HG03025 (cell line): ENCODE results near the gene ARHGAP19.

Experiments
- ATAC-seq: cut with Tn5 transposase; IDR thresholded peaks from one replicate; pipeline ENCODE4 v1.9.1; 2021; ENCODE audit warnings: mild to moderate bottlenecking, moderate library complexity; ENCODE audit not compliant: unreplicated experiment, low FRiP score

Gene ARHGAP19

DNA sequence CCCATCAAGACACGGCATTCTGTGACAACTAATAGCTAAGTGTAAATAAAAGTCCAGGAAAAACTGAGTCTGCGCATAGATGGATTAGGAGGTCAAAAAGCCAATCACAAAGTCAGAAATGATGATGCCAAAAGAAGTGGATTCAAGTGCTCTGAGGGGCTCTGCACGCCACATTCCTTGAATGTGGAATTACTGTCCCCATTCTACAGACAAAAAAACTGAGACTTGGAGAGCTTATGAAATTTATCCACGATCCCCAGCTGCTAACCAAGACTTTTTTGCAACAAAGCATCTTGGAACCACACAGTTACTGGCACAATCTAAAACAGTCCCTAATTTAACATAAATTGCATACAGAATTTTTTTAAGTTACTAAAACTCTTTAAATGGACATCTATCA is 57.1 kb downstream of the ARHGAP19 start:
- ATAC-seq = no peak

DNA sequence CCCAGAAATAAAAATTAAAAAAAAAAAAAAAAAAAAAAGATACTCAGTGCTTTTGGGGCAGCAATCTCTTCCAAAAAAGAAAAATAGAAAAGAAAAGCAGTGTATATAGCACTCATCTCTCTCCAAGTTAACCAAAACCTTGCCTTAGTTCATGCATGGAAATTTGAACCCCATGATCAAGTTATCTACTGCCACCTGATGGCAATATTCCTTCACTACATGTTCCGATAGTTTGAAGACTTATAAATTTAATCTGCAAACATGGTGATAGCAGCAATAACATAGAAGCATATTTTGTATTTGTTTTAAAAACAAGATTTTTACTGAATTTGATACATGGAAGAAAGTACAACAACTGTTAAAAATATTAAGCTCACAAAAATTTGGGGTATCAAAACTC is 58.0 kb downstream of the ARHGAP19 start:
- no peak for ATAC-seq

- ATAC-seq = no peak
Observed at GRCh38 chr10:97230146-97230545, 62.3 kb downstream of the ARHGAP19 start.

DNA sequence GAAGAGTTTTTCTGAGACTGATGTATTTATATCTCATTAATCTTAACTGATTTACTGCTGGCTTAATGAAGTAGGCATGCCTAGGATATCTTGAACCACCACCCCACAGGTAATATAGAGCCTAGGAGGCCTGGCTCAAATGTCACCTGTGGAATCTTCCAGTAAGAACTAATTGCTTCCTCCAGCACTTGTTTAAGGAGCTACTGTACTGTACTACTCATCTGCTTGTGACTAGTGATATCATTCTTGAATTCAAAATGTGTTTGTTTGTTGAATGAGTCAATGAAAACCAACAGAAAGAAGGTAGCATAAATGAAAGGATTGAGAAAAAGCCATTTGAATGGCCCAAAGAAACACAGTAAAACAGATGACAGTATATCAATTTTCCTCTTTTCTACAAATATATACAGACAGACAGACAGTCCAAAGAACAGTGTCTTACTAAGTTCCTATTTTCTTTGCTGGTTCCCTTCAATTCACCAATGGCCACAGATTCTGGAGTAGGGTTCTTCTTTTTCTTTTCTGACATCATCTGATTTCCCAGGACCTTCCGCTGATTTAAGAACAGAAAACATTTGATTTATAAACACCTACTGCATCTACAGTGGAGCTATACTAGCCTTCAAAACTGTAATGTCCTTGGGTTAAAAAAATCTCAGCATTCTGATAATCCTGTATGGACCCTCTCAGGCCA is 63.0 kb downstream of the ARHGAP19 start:
- no peak for ATAC-seq

- ATAC-seq = no peak
Observed at GRCh38 chr10:97228775-97229157, 63.7 kb downstream of the ARHGAP19 start.

DNA sequence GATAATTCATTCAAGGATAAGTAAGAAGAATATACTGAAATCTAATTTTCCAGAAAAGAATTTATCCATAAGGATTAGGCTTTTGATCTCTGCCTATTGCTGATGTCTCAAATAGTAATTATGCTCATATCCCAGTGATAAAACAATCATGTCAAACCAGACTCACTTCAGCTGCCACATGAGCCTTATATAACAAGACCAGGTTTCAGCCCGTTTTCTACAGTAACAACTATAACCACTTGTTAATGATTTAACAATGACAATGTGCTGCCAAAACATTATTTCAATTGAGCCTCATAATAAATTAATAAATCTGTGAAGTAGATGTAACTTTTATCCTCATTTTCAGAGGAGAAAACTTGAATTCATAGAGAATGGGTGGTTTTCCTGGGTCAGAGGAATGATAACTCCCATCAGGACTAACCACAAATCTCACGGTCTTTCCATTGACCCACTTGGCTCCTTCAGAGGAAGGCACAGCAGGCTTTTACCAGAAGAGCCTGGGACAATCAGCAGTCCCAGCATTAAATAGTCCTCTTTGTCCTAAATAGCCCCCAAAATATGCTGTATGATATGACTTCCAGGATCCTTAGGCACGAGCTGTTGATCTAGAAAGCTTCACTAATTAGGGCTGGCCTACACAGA is 64.2 kb downstream of the ARHGAP19 start:
- ATAC-seq = no peak

DNA sequence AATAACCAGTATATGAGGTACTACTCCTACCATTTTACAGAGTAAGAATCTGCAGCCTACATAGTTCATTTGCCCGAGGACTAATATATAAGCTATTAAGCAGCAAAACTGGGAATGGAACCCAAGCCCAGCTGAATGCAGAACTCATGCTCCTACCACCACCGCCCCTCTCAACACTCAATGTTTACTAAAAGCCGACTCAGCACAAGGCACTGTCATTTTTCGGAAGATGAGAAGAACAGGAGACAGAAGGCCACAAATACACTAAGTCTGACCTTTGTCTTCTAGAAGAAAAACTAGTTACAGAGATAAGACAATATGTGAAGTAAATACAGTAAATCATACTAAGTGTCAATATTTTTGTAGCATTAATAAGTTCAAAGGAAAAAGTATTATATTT is 66.0 kb downstream of the ARHGAP19 start:
- no peak for ATAC-seq

DNA sequence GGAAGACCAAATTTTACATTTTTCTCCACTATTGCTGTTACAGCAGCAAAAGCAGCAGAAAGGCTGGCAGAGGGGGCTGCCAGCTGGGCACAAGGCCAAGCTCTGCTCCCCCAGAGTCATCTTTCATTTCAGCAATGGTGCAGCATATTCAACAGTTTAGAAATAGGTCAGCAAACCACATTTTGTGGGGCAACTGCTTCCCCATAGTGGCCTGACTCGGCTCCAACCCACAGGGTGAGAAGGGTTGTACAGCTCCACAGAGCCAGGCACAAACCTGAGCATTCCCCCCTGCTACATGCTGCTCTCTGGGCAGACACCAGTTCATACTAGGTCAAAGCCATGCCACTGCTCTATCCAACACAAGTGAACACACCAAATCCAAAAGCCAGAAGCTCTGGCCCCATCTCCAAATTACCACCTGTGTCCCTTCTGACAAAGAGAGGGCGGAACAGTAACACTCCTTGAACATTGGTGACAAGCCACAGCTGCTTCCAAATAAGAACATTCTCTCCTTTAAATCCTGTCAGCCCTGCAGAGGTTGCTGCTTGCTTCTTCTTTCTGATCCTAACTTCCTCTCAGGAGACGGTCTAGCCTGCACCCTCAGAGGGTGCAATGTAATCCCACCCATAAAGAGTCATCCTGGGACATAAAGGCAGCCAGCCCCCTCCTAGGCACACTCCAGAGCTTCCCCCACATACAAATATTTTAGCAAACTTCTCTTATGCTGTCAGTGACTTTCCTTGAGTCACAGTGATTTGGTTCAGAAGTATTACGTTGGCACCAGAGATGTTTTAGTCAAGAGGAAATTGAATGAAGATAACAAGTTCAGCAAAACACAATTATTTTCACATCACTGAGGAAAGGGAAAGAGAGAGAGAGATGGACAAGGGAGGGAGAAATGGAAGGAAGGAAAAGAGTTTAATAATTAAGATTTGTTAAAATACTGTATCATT is 67.7 kb downstream of the ARHGAP19 start:
- no peak for ATAC-seq

DNA sequence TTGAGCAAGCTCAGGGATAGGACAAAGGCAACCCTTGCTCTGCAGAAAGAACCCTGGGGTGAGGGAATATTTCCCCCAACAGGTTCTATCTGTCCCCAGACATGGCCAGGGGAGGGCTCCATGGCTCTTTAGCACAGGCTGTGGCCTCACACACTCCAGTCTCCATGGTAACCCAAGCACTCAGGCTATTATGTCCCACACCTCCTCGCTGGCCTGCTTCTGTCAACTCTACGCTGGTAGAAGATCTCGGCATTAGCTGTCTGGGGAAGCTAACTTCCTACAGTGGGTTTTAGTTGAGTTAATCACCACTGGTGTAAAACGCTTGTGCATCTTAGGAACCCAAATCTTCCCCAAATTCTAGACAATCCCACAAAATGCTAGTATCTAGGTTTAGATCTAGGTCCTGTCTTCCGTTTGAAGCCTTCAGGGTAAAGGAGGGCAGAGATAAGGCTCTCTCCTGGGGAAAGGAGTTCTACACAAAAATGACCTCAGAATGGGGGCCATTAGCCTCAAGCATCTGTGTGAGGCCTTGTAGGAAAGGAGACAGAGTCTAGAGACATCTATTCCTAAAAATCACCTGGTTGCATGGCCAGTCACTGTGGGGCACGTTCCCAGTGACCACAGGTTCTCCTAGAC is 70.0 kb downstream of the ARHGAP19 start:
- ATAC-seq = no peak

- no peak for ATAC-seq
Observed at GRCh38 chr10:97220355-97220754, 72.1 kb downstream of the ARHGAP19 start.

GRCh38 chr10:97217299-97217698 is 75.1 kb downstream of the ARHGAP19 start:
- no peak for ATAC-seq

DNA sequence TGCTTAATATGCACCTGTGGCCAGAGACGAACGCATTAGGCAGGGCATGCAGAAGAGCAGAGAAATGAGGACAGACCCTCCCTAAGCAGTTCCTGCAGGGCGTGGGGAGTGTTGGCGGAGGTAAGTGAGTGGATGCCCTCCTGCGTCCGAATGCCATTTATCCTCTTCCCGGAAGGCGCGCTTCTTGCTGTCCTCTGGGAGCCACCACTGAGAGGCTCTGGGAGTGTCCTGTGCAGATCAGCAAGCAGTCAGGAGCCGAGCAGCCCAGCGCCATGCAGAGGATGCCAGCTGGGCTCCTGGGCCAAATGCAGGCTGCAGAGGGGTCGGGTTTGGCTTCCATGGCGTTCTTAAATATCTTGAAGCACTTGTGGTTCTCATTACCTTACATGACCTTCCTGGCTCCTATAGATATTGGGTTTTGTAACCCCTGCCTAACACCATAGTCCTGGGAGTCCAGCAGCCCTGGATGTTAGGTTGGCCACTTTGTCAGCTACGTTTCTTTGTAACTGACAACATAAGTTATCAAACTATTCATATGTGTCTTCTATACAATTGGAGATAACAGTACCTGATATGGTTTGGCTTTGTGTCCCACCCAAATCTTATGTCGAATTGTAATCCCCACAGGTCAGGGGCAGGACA is 76.7 kb downstream of the ARHGAP19 start:
- ATAC-seq = no peak

GRCh38 chr10:97213431-97213830 is 79.0 kb downstream of the ARHGAP19 start:
- no peak for ATAC-seq

- ATAC-seq = no peak
Observed at GRCh38 chr10:97211229-97211628, 81.2 kb downstream of the ARHGAP19 start.

DNA sequence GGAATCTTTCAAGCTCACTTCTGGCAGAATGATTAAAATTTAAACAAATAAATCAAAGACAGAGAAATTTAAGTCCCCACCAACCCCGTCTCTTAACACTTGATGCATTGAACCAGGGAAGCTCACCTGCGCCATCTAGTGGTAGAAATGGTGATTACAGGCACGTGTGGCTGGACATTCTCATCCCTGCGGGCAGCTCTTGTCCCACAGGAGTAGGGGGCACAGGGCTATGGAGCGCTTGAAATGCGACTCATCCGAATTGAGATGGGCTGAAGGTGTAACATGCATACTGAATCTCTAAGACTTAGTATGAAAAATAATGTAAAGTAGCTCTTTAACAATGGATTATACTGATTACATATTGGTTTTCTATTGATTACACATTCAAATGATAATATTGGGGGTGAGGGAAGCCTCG is 81.9 kb downstream of the ARHGAP19 start:
- no peak for ATAC-seq

- no peak for ATAC-seq
Observed at GRCh38 chr10:97207756-97208346, 84.6 kb downstream of the ARHGAP19 start.

DNA sequence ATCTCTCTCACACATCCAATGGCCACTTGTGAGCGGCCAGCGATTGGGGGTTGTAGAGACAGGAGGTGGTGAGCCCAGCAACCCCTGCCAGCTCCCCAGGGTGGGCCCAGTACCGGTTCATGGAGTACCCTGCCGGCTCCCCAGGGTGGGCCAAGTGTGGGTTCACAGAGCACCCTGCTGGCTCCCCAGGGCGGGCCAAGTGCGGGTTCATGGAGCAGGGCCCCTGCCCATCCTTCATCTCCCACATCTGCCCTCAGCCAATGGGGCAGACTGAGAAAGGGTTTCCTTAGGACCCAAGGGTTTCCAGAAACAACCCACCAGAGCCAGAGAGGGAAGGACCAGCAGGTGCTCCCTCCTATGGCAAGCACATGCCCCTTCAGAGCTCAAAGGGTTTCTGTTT is 85.3 kb downstream of the ARHGAP19 start:
- no peak for ATAC-seq

GRCh38 chr10:97204826-97205679 is 87.4 kb downstream of the ARHGAP19 start:
- no peak for ATAC-seq

GRCh38 chr10:97203220-97203619 is 89.2 kb downstream of the ARHGAP19 start:
- no peak for ATAC-seq
